Hepatocyte (in vitro differentiated cells): ENCODE data around the gene PRKAB1. TPM values are rescaled to one million over a fixed set of nuclear protein-coding genes. Genes with fewer than 3 reads are reported as not detected.
A peak's percentile ranks its signal among the peaks of the same experiment; 100 is the strongest.

Source experiments
- DNase-seq: peaks from one replicate; pipeline ENCODE4 v3.0.0-alpha.2; 2016; ENCODE audit warnings: low spot score
- H2AFZ ChIP-seq: fragments of 200-600 bp; sonication (generic); 2 replicates; pipeline ENCODE4 v1.6.0; 2016; ENCODE audit warnings: antibody characterized with exemption, mild to moderate bottlenecking
- H3K27ac ChIP-seq: fragments of 200-600 bp; sonication (generic); 2 replicates; pipeline ENCODE4 v1.5.1; 2016; ENCODE audit warnings: mild to moderate bottlenecking
- H3K27me3 ChIP-seq: fragments of 200-600 bp; sonication (generic); 2 replicates; pipeline ENCODE4 v1.6.1; 2016
- H3K36me3 ChIP-seq: fragments of 200-600 bp; sonication (generic); replicated peaks from 2 replicates; pipeline ENCODE4 v1.5.1; 2016; ENCODE audit warnings: low read depth; ENCODE audit not compliant: insufficient read depth
- H3K4me1 ChIP-seq: fragments of 200-600 bp; sonication (generic); 2 replicates; pipeline ENCODE4 v1.5.1; 2016; ENCODE audit warnings: mild to moderate bottlenecking, moderate library complexity; ENCODE audit not compliant: insufficient read depth
- H3K4me2 ChIP-seq: fragments of 200-600 bp; sonication (generic); 2 replicates; pipeline ENCODE4 v1.6.0; 2016
- H3K4me3 ChIP-seq: fragments of 200-600 bp; sonication (generic); 2 replicates; pipeline ENCODE4 v1.5.1; 2016; ENCODE audit warnings: mild to moderate bottlenecking
- H3K79me2 ChIP-seq: fragments of 200-600 bp; sonication (generic); 2 replicates; pipeline ENCODE4 v1.6.0; 2017; ENCODE audit warnings: mild to moderate bottlenecking
- H3K9me2 ChIP-seq: fragments of 200-600 bp; sonication (generic); replicated peaks from 2 replicates; pipeline ENCODE4 v1.6.0; 2017; ENCODE audit warnings: mild to moderate bottlenecking; ENCODE audit not compliant: insufficient read depth
- H3K9me3 ChIP-seq: fragments of 200-600 bp; sonication (generic); 2 replicates; pipeline ENCODE4 v1.5.1; 2016; ENCODE audit warnings: low read depth, mild to moderate bottlenecking
- H4K20me1 ChIP-seq: fragments of 200-600 bp; sonication (generic); 2 replicates; pipeline ENCODE4 v1.6.0; 2016; ENCODE audit warnings: mild to moderate bottlenecking; ENCODE audit not compliant: insufficient read depth, poor library complexity, severe bottlenecking
- CTCF ChIP-seq: fragments of 200-600 bp; sonication (generic); IDR thresholded peaks from 2 replicates; pipeline ENCODE4 v1.5.1; 2016; ENCODE audit warnings: antibody characterized with exemption, mild to moderate bottlenecking; ENCODE audit not compliant: poor library complexity
- EZH2 ChIP-seq: fragments of 200-600 bp; sonication (generic); IDR thresholded peaks from 2 replicates; pipeline ENCODE4 v1.6.1; 2016; ENCODE audit warnings: antibody characterized with exemption, mild to moderate bottlenecking, borderline replicate concordance
- EZH2phosphoT487 ChIP-seq: fragments of 200-600 bp; sonication (generic); IDR thresholded peaks from one replicate; pipeline ENCODE4 v1.6.1; 2018; ENCODE audit warnings: antibody characterized with exemption, mild to moderate bottlenecking, low read depth, moderate library complexity; ENCODE audit not compliant: unreplicated experiment, severe bottlenecking
- WGBS: methylation state at CpG from one replicate; pipeline ENCODE4 v1.1.6; 2016; ENCODE audit warnings: low lambda C conversion rate; ENCODE audit errors: missing lambda C conversion rate; 5-methylcytosine and 5-hydroxymethylcytosine counted together
- polyA plus RNA-seq: library from polyadenylated mRNA; unstranded; fragments of >200 nt; fragmentation: Nextera tagmentation; extraction: Ambion mirVana; gene quantifications from 2 replicates; pipeline ENCODE4 v1.2.1, GENCODE V29; 2016
- total RNA-seq: library from RNA; depleted of rRNA; stranded (reverse); fragments of >200 nt; gene quantifications from 2 replicates; pipeline ENCODE4 v1.2.3, GENCODE V29; 2014

The PRKAB1 gene
- total and polyA plus RNA-seq, 2 experiments from 2014 or later = 32.3 to 37.7 TPM

GRCh38 chr12:119714614-119715267 lies 46.8 kb downstream of the PRKAB1 start:
- WGBS = 96% methylated on average over 4 of the region's 4 CpGs
- no peak for TF ChIP-seq EZH2
- TF ChIP-seq CTCF = no peak
- TF ChIP-seq EZH2phosphoT487 = no peak
- no peak overlapping the region for H3K27ac ChIP-seq

DNA sequence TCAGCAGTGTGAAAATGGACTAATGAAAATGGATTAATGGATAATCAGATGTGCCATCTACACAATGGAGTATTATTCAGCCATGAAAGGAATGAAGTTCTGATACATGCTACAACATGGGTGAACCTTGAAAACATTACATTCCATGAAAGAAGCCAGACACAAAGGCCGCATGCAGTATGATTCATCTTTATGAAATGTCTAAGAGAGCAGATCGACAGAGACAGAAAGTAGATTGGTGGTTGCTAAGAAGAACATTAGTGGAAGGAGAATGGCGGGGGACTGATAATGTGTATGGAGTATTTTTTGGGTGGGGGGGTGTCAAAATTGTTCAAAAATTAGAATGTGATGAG lies 47.3 kb downstream of the PRKAB1 start:
- no peak for TF ChIP-seq EZH2
- no peak for TF ChIP-seq CTCF
- TF ChIP-seq EZH2phosphoT487 = no peak
- Histone ChIP-seq H3K79me2 (no peaks in the 10 kb centered on the region), H3K4me1 (peaks cover 14% of the 10 kb centered on the region), H3K9me2 (no peaks in the 10 kb centered on the region), H3K36me3 (no peaks in the 10 kb centered on the region), H3K4me2 (no peak overlapping the region), H3K9me3 (no peaks in the 10 kb centered on the region), H3K27ac (peak overlapping the region; percentile 79), H2AFZ (no peak overlapping the region), H3K4me3 (no peak overlapping the region), H4K20me1 (no peaks in the 10 kb centered on the region), H3K27me3 (no peaks in the 10 kb centered on the region)
- no peak for DNase-seq
- 86% methylated on average over 3 of the region's 3 CpGs for WGBS

More at GRCh38 chr12:119714614-119715267, 46.8 kb downstream of the PRKAB1 start:
- Histone ChIP-seq H3K9me2 (no peaks in the 10 kb centered on the region), H3K9me3 (no peaks in the 10 kb centered on the region), H3K4me1 (peaks cover 14% of the 10 kb centered on the region), H3K36me3 (no peaks in the 10 kb centered on the region), H3K27me3 (no peaks in the 10 kb centered on the region), H4K20me1 (no peaks in the 10 kb centered on the region), H3K4me3 (no peak overlapping the region), H3K79me2 (no peaks in the 10 kb centered on the region), H2AFZ (no peak overlapping the region), H3K4me2 (no peak overlapping the region)
- DNase-seq = no peak

DNA sequence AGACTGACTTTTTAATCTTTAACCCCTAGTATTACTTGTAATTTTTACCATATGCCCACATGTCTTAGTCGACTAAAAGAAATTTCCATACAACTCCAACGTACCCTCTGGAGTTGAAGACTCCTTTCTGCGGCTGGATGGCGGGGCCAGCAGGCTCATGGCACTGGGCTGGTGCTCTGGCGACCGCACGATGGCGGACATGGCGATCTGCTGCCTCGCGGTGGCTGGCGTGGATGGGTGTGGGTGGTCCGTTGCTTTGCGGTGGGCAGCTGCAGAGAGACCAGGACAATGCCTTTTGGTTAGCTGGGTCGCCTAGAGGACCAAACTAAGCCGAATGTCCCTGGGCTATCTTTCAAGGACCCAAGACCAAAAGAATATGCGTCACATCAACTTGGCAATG lies 50.2 kb downstream of the PRKAB1 start:
- Histone ChIP-seq H3K79me2 (no peaks in the 10 kb centered on the region), H3K4me2 (no peak overlapping the region), H3K4me3 (no peak overlapping the region), H4K20me1 (no peaks in the 10 kb centered on the region), H3K27ac (no peak overlapping the region), H3K36me3 (no peaks in the 10 kb centered on the region), H3K9me2 (no peaks in the 10 kb centered on the region), H3K9me3 (no peaks in the 10 kb centered on the region), H3K4me1 (peaks cover 14% of the 10 kb centered on the region), H3K27me3 (no peaks in the 10 kb centered on the region), H2AFZ (no peak overlapping the region)
- TF ChIP-seq EZH2 (no peak), CTCF (no peak), EZH2phosphoT487 (no peak)
- 96% methylated on average over 17 of the region's 17 CpGs for WGBS
- no peak for DNase-seq

DNA sequence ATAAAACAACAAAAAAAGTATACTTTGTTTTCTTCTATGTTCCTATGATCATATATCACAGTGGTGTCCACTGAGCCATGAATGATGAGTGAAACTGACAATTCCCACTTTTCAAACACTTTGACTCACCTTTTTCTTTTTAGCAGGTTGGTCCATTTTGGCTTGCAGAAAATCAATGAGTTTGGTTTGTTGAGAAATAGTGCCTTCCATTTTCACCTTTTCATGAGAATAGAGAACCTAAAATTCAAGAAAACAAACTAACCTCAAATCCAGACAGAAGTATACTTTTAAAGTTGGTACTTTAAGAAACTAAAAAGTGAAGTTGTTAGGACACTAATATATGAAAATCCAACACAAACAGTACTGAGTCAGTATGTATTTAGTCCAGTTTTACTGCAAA lies 52.4 kb downstream of the PRKAB1 start:
- no peak overlapping the region for H2AFZ ChIP-seq
- H3K79me2 ChIP-seq = no peaks in the 10 kb centered on the region
- H3K36me3 ChIP-seq = no peaks in the 10 kb centered on the region
- H3K4me2 ChIP-seq = no peak overlapping the region
- no peaks in the 10 kb centered on the region for H3K27me3 ChIP-seq
- TF ChIP-seq EZH2phosphoT487 (no peak), CTCF (no peak), EZH2 (no peak)
- H3K9me2 ChIP-seq = no peaks in the 10 kb centered on the region
- H3K27ac ChIP-seq = no peak overlapping the region
- DNase-seq = no peak
- no peaks in the 10 kb centered on the region for H3K9me3 ChIP-seq
- no peak overlapping the region for H3K4me3 ChIP-seq
- H4K20me1 ChIP-seq = no peaks in the 10 kb centered on the region
- H3K4me1 ChIP-seq = peaks cover 14% of the 10 kb centered on the region
